ENCODE measurements around the gene MBL2.

The MBL2 gene

DNA sequence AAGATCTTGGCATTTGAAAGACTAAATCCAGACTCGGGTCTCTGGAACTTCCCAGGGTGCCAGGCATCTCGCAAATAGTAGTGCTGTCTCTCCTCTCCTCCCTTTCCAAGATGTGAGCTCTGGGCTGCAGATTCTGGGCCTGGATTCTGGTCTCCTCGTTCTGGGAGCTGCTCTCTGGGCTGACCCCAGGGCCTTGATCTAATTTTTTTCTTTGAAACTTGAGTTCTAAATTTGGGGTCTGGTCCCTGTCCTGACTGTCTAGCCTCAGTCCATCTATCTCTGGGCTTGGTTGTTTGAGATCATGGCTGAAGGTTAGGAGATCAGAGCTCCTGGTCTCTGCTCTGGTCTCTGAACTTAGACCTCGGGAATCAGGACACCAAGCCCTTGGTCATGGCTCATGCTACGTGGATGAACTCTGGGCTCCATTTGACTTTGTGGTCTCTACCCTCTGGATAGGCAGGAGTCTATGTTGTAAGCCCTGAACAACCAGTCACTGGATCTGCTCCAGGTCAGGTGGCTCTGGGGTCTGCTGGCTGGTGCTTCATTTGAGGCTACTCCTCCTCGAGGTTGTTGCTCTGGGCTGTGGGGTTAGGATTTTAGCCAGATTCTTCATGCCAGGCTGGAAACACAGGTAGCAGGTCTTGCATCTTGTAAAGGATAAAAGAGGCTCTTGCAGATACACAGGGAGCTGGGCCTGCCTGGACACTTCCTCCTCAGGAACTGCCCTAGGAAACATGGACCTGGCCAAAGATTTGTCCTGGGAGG, 8.0 kb upstream of the MBL2 start:
- Histone ChIP-seq H3K9me3 (ENCODE audit: control extremely low read depth in 1 of 5, control insufficient read depth in 4 of 5, insufficient read depth in 2 of 5, low read depth in 1 of 5, low read length in 4 of 5) (no peaks in the 10 kb centered on the region), H3K27me3 (replicated peaks in 2 of 5; ENCODE audit: control insufficient read depth in 4 of 5, insufficient read depth in 5 of 5, low read length in 4 of 5) (peaks cover 0 to 2% (median 0%) of the 10 kb centered on the region in 5 experiments), H3K27ac (ENCODE audit: insufficient read depth in 1 of 2, low read depth in 1 of 2, low read length in 2 of 2, poor library complexity in 1 of 2, severe bottlenecking in 2 of 2) (no peak overlapping the region), H3K36me3 (ENCODE audit: control insufficient read depth in 4 of 4, insufficient read depth in 4 of 4, low read length in 3 of 4) (no peaks in the 10 kb centered on the region), H3K4me3 (ENCODE audit: control insufficient read depth in 1 of 7, extremely low read depth in 1 of 7, insufficient read depth in 4 of 7, low read depth in 2 of 7, low read length in 6 of 7) (no peak overlapping the region), H3K4me1 (ENCODE audit: control extremely low read depth in 1 of 4, control insufficient read depth in 4 of 4, insufficient read depth in 4 of 4, low read length in 3 of 4) (peaks cover 0 to 7% (median 3%) of the 10 kb centered on the region in 4 experiments)
- 59% methylated on average over 5 of the region's 6 CpGs for WGBS (ENCODE audit: insufficient coverage)
- CTCF ChIA-PET = interaction anchor here (1.0 to 14.6 kb wide), 18 partner anchors 9 to 780 kb away, joined by 3 to 433 read pairs (median 5); partner anchors contain the start of gene MBL2
- DNase-seq = no peak
- POLR2A ChIA-PET = interaction anchor here (0.6 kb wide), 1 partner anchor 26 kb away, joined by 3 read pairs; no protein-coding TSS in a partner anchor

- Histone ChIP-seq H3K27ac (ENCODE audit: insufficient read depth in 1 of 2, low read depth in 1 of 2, low read length in 2 of 2, poor library complexity in 1 of 2, severe bottlenecking in 2 of 2) (no peak overlapping the region), H3K9me3 (ENCODE audit: control extremely low read depth in 1 of 5, control insufficient read depth in 4 of 5, insufficient read depth in 2 of 5, low read depth in 1 of 5, low read length in 4 of 5) (no peaks in the 10 kb centered on the region), H3K4me3 (ENCODE audit: control insufficient read depth in 1 of 7, extremely low read depth in 1 of 7, insufficient read depth in 4 of 7, low read depth in 2 of 7, low read length in 6 of 7) (no peak overlapping the region), H3K4me1 (ENCODE audit: control extremely low read depth in 1 of 4, control insufficient read depth in 4 of 4, insufficient read depth in 4 of 4, low read length in 3 of 4) (peaks cover 0 to 7% (median 3%) of the 10 kb centered on the region in 4 experiments), H3K27me3 (replicated peaks in 2 of 5; ENCODE audit: control insufficient read depth in 4 of 5, insufficient read depth in 5 of 5, low read length in 4 of 5) (peaks cover 0 to 2% (median 0%) of the 10 kb centered on the region in 5 experiments), H3K36me3 (ENCODE audit: control insufficient read depth in 4 of 4, insufficient read depth in 4 of 4, low read length in 3 of 4) (no peaks in the 10 kb centered on the region)
- 71% methylated on average over 7 of the region's 13 CpGs for WGBS (ENCODE audit: insufficient coverage)
- CTCF ChIA-PET = interaction anchor here (0.8 to 14.6 kb wide), 24 partner anchors 8 to 780 kb away, joined by 3 to 433 read pairs (median 5); partner anchors contain the start of gene MBL2
- POLR2A ChIA-PET = no interaction called here
- peak; percentile 65 to 85 (median 77) for DNase-seq
Measured at GRCh38 chr10:52779541-52780390, 7.2 kb upstream of the MBL2 start.

DNA sequence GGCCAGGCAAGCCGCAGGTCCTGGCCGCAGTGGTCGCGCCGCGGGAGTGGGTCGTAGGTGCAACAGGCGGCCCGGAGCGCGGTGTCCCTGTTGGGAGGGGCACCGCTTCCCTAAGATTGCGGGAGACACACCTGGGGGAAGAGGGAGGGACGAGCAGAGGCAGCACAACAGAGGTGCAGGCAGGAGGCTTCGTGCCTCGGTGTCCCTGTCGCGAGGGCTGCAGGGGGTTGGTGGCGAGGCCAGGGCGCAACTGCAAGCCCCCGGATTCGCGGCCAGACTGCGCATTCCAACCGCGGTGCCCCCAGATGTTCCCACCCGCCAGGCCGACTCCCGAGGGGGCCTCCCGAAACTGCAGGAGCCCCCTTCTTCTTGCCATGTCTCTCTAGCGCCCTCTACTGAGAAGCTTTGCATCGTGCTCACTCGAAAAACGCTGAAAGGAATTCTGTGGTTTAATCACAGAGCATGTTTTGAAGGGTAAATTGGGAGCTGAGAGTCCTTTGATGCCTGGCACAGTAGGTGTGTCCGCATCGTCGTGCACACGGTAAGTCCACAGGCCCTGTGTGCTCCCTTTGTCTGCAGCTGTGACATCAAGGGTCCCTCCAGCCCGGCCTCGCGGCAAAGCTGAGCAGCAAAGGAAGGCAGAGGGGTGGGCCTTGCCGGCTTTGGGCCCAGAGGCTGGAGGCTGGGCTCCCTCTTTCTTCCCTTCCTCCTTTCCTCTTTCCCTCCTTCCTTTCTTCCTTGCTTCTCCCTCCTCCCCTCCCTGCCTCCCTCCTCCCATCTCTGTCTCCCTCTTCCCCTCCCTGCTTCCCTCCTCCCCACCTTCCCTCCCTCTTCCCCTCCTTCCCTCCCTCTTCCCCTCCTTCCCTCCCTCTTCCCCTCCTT, 6.2 kb upstream of the MBL2 start:
- H3K27ac ChIP-seq (ENCODE audit: insufficient read depth in 1 of 2, low read depth in 1 of 2, low read length in 2 of 2, poor library complexity in 1 of 2, severe bottlenecking in 2 of 2) = no peak overlapping the region
- no peaks in the 10 kb centered on the region for H3K9me3 ChIP-seq (ENCODE audit: control extremely low read depth in 1 of 5, control insufficient read depth in 4 of 5, insufficient read depth in 2 of 5, low read depth in 1 of 5, low read length in 4 of 5)
- H3K4me3 ChIP-seq (ENCODE audit: control insufficient read depth in 1 of 7, extremely low read depth in 1 of 7, insufficient read depth in 4 of 7, low read depth in 2 of 7, low read length in 6 of 7) = peak overlapping the region in 2 of 7 experiments; percentile 29 to 30
- H3K27me3 ChIP-seq (replicated peaks in 2 of 5; ENCODE audit: control insufficient read depth in 4 of 5, insufficient read depth in 5 of 5, low read length in 4 of 5) = peaks cover 0 to 2% (median 0%) of the 10 kb centered on the region in 5 experiments
- WGBS (ENCODE audit: insufficient coverage) = 50% methylated on average over 38 of the region's 42 CpGs
- H3K4me1 ChIP-seq (ENCODE audit: control extremely low read depth in 1 of 4, control insufficient read depth in 4 of 4, insufficient read depth in 4 of 4, low read length in 3 of 4) = peaks cover 0 to 7% (median 3%) of the 10 kb centered on the region in 4 experiments
- CTCF ChIA-PET = interaction anchor here (0.8 to 14.6 kb wide), 20 partner anchors 8 to 472 kb away, joined by 3 to 433 read pairs (median 6); no protein-coding TSS in a partner anchor
- POLR2A ChIA-PET = no interaction called here
- DNase-seq = peak; percentile 57 to 77 (median 64)
- H3K36me3 ChIP-seq (ENCODE audit: control insufficient read depth in 4 of 4, insufficient read depth in 4 of 4, low read length in 3 of 4) = no peaks in the 10 kb centered on the region

DNA sequence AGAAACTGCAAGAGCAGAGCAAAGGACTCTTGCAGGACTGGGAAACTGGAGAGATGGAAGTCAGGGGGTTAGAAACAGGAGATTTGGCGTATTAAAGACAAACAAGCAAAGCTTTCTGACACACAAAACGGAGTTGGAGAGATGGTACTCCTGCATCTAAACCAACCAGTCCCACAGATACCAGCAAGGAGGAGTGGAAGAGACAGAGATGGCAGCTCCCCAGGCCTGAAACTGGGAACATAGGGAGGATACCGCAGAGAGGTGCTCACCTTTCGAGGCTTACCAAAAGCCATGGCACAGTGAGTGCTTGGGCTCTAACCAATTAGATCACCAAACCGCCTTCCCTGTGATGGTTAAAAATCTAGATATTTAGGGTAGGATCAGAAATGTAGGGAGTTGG, 4.8 kb upstream of the MBL2 start:
- H3K27ac ChIP-seq (ENCODE audit: insufficient read depth in 1 of 2, low read depth in 1 of 2, low read length in 2 of 2, poor library complexity in 1 of 2, severe bottlenecking in 2 of 2) = no peak overlapping the region
- no peaks in the 10 kb centered on the region for H3K9me3 ChIP-seq (ENCODE audit: control extremely low read depth in 1 of 5, control insufficient read depth in 4 of 5, insufficient read depth in 2 of 5, low read depth in 1 of 5, low read length in 4 of 5)
- 58% methylated on average over 2 of the region's 5 CpGs for WGBS (ENCODE audit: insufficient coverage)
- H3K36me3 ChIP-seq (ENCODE audit: control insufficient read depth in 4 of 4, insufficient read depth in 4 of 4, low read length in 3 of 4) = no peaks in the 10 kb centered on the region
- H3K4me3 ChIP-seq (ENCODE audit: control insufficient read depth in 1 of 7, extremely low read depth in 1 of 7, insufficient read depth in 4 of 7, low read depth in 2 of 7, low read length in 6 of 7) = no peak overlapping the region
- no peak for DNase-seq
- peaks cover 0 to 2% (median 0%) of the 10 kb centered on the region in 5 experiments for H3K27me3 ChIP-seq (replicated peaks in 2 of 5; ENCODE audit: control insufficient read depth in 4 of 5, insufficient read depth in 5 of 5, low read length in 4 of 5)
- POLR2A ChIA-PET = no interaction called here
- H3K4me1 ChIP-seq (ENCODE audit: control extremely low read depth in 1 of 4, control insufficient read depth in 4 of 4, insufficient read depth in 4 of 4, low read length in 3 of 4) = peaks cover 0 to 7% (median 3%) of the 10 kb centered on the region in 4 experiments
- CTCF ChIA-PET = interaction anchor here (0.8 to 14.6 kb wide), 10 partner anchors 9 to 143 kb away, joined by 3 to 433 read pairs (median 17); no protein-coding TSS in a partner anchor

GRCh38 chr10:52776471-52776903, 3.9 kb upstream of the MBL2 start:
- WGBS (ENCODE audit: insufficient coverage) = no CpG with 5 or more reads among the region's 1 CpG
- H3K4me3 ChIP-seq (ENCODE audit: control insufficient read depth in 1 of 7, extremely low read depth in 1 of 7, insufficient read depth in 4 of 7, low read depth in 2 of 7, low read length in 6 of 7) = no peak overlapping the region
- H3K9me3 ChIP-seq (ENCODE audit: control extremely low read depth in 1 of 5, control insufficient read depth in 4 of 5, insufficient read depth in 2 of 5, low read depth in 1 of 5, low read length in 4 of 5) = no peaks in the 10 kb centered on the region
- no peak overlapping the region for H3K27ac ChIP-seq (ENCODE audit: insufficient read depth in 1 of 2, low read depth in 1 of 2, low read length in 2 of 2, poor library complexity in 1 of 2, severe bottlenecking in 2 of 2)
- POLR2A ChIA-PET = no interaction called here
- CTCF ChIA-PET = interaction anchor here (2.7 to 14.6 kb wide), 5 partner anchors 14 to 132 kb away, joined by 9 to 433 read pairs (median 55); no protein-coding TSS in a partner anchor
- no peak for DNase-seq
- peaks cover 0 to 15% (median 3%) of the 10 kb centered on the region in 4 experiments for H3K4me1 ChIP-seq (ENCODE audit: control extremely low read depth in 1 of 4, control insufficient read depth in 4 of 4, insufficient read depth in 4 of 4, low read length in 3 of 4)
- H3K36me3 ChIP-seq (ENCODE audit: control insufficient read depth in 4 of 4, insufficient read depth in 4 of 4, low read length in 3 of 4) = no peaks in the 10 kb centered on the region
- no peaks in the 10 kb centered on the region for H3K27me3 ChIP-seq (replicated peaks in 2 of 5; ENCODE audit: control insufficient read depth in 4 of 5, insufficient read depth in 5 of 5, low read length in 4 of 5)

- ChIA-PET CTCF (interaction anchor here (0.9 to 14.6 kb wide), 4 partner anchors 15 to 131 kb away, joined by 3 to 433 read pairs (median 38); no protein-coding TSS in a partner anchor), POLR2A (no interaction called here)
- no peak overlapping the region for H3K27ac ChIP-seq (ENCODE audit: insufficient read depth in 1 of 2, low read depth in 1 of 2, low read length in 2 of 2, poor library complexity in 1 of 2, severe bottlenecking in 2 of 2)
- H3K27me3 ChIP-seq (replicated peaks in 2 of 5; ENCODE audit: control insufficient read depth in 4 of 5, insufficient read depth in 5 of 5, low read length in 4 of 5) = no peaks in the 10 kb centered on the region
- no peaks in the 10 kb centered on the region for H3K36me3 ChIP-seq (ENCODE audit: control insufficient read depth in 4 of 4, insufficient read depth in 4 of 4, low read length in 3 of 4)
- 95% methylated on average over 4 of the region's 12 CpGs for WGBS (ENCODE audit: insufficient coverage)
- peaks cover 0 to 15% (median 3%) of the 10 kb centered on the region in 4 experiments for H3K4me1 ChIP-seq (ENCODE audit: control extremely low read depth in 1 of 4, control insufficient read depth in 4 of 4, insufficient read depth in 4 of 4, low read length in 3 of 4)
- DNase-seq = no peak
- no peak overlapping the region for H3K4me3 ChIP-seq (ENCODE audit: control insufficient read depth in 1 of 7, extremely low read depth in 1 of 7, insufficient read depth in 4 of 7, low read depth in 2 of 7, low read length in 6 of 7)
- no peaks in the 10 kb centered on the region for H3K9me3 ChIP-seq (ENCODE audit: control extremely low read depth in 1 of 5, control insufficient read depth in 4 of 5, insufficient read depth in 2 of 5, low read depth in 1 of 5, low read length in 4 of 5)
Measured at GRCh38 chr10:52775132-52775647, 2.6 kb upstream of the MBL2 start.
